Endothelial cell of umbilical vein (primary cell): ENCODE data around the gene TCEA2. TPM values are rescaled to one million over a fixed set of nuclear protein-coding genes. Genes with fewer than 3 reads are reported as not detected.
A peak's percentile ranks its signal among the peaks of the same experiment; 100 is the strongest.

ENCODE experiments used
- BruUV-seq: library from RNA; stranded (reverse); fragments of 400-500 nt; replicated peaks from 2 replicates; lab custom pipeline; 2021; lab: Mats Ljungman, UMichigan
- CTCF ChIA-PET: fragments of 300-600, 350-600 bp; sonication (Branson Sonifier 250); formaldehyde crosslinking; loops from one replicate; lab custom pipeline; 2021; ENCODE audit warnings: antibody characterized with exemption, inconsistent platforms; lab: Charles Lee
- POLR2A ChIA-PET: fragments of 300-600, 350-600 bp; sonication (Branson Sonifier 250); formaldehyde crosslinking; loops from one replicate; lab custom pipeline; 2021; ENCODE audit warnings: antibody characterized with exemption, inconsistent platforms; lab: Charles Lee
- DNase-seq: peaks from one replicate; pipeline ENCODE4 v3.0.0-alpha.2; 2011; ENCODE audit warnings: low read depth, low spot score
- FAIRE-seq: peaks from 2 replicates; lab custom pipeline; 2011; peaks lifted over from hg19 to GRCh38; lab: Jason Lieb, UNC
- H2AFZ ChIP-seq: 2 replicates; pipeline ENCODE4 v1.6.0; 2012; ENCODE audit warnings: low read depth, low read length, control low read depth, inconsistent platforms
- H3K27ac ChIP-seq: 2 replicates; pipeline ENCODE4 v1.5.1; 2011; ENCODE audit warnings: low read depth, mild to moderate bottlenecking, control low read depth, low read length, moderate library complexity; ENCODE audit not compliant: insufficient read depth
- H3K27me3 ChIP-seq, 2 experiments: 2 replicates each; pipeline versions ENCODE4 v1.6.0 to v1.6.1; 2011; ENCODE audit warnings: low read length in 2 of 2, mixed read lengths in 1 of 2; ENCODE audit not compliant: control insufficient read depth in 2 of 2, insufficient read depth in 2 of 2
- H3K36me3 ChIP-seq, 2 experiments: 2 replicates in 1 of 2; 3 replicates in 1 of 2; pipeline ENCODE4 v1.5.1; 2011; ENCODE audit warnings: low read length in 2 of 2, mild to moderate bottlenecking in 1 of 2, moderate library complexity in 1 of 2; ENCODE audit not compliant: control insufficient read depth in 2 of 2, insufficient read depth in 2 of 2; ENCODE audit errors: extremely low read depth in 1 of 2
- H3K4me1 ChIP-seq: 3 replicates; pipeline ENCODE4 v1.5.1; 2011; ENCODE audit warnings: mild to moderate bottlenecking, low read length; ENCODE audit not compliant: control insufficient read depth, insufficient read depth; ENCODE audit errors: extremely low read depth
- H3K4me2 ChIP-seq: 2 replicates; pipeline ENCODE4 v1.6.1; 2011; ENCODE audit warnings: low read length, control low read depth, mixed read lengths; ENCODE audit not compliant: insufficient read depth
- H3K4me3 ChIP-seq, 3 experiments: fragments of 200-600 bp in 1 of 3; sonication (generic), shearing (Covaris generic) in 1 of 3; replicated peaks in 1 of 3; 2 replicates each; pipeline ENCODE4 v1.5.1; 2011 to 2016; ENCODE audit warnings: control low read depth in 3 of 3, low read length in 3 of 3, mild to moderate bottlenecking in 2 of 3, inconsistent platforms in 1 of 3, low read depth in 1 of 3, moderate library complexity in 1 of 3; ENCODE audit not compliant: insufficient read depth in 1 of 3
- H3K79me2 ChIP-seq: 2 replicates; pipeline ENCODE4 v1.6.0; 2012; ENCODE audit warnings: low read length, inconsistent platforms; ENCODE audit not compliant: control insufficient read depth, insufficient read depth
- H3K9ac ChIP-seq: replicated peaks from 2 replicates; pipeline ENCODE3; 2011; ENCODE audit warnings: low read length, control low read depth; ENCODE audit not compliant: insufficient read depth; ENCODE audit errors: extremely low read depth
- H3K9me1 ChIP-seq: replicated peaks from 3 replicates; pipeline ENCODE4 v1.6.0; 2011; ENCODE audit warnings: mild to moderate bottlenecking, low read length; ENCODE audit not compliant: control insufficient read depth, insufficient read depth; ENCODE audit errors: extremely low read depth
- H3K9me3 ChIP-seq: replicated peaks from 2 replicates; pipeline ENCODE4 v1.5.1; 2012; ENCODE audit warnings: low read length, inconsistent platforms; ENCODE audit not compliant: control insufficient read depth, insufficient read depth
- H4K20me1 ChIP-seq: replicated peaks from 2 replicates; pipeline ENCODE3; 2011; ENCODE audit warnings: mild to moderate bottlenecking, low read length; ENCODE audit not compliant: control insufficient read depth, insufficient read depth; ENCODE audit errors: extremely low read depth
- CTCF ChIP-seq, 2 donors: IDR thresholded peaks; 1 replicate in 1 of 2; 2 replicates in 1 of 2; pipeline ENCODE4 v1.5.1; 2011; ENCODE audit warnings: low read length in 2 of 2, mild to moderate bottlenecking in 2 of 2, moderate library complexity in 2 of 2, control low read depth in 1 of 2, inconsistent platforms in 1 of 2, low read depth in 1 of 2; ENCODE audit not compliant: insufficient read depth in 1 of 2; ENCODE audit errors: extremely low read depth in 1 of 2
- EZH2 ChIP-seq: IDR thresholded peaks from 2 replicates; pipeline ENCODE4 v1.6.1; 2012; ENCODE audit warnings: borderline replicate concordance, low read depth, mild to moderate bottlenecking, moderate library complexity, low read length, inconsistent platforms; ENCODE audit not compliant: severe bottlenecking
- FOS ChIP-seq: IDR thresholded peaks from 2 replicates; pipeline ENCODE4 v1.6.1; 2011; ENCODE audit warnings: mild to moderate bottlenecking, low read length, moderate library complexity, borderline replicate concordance; ENCODE audit not compliant: insufficient read depth
- GATA2 ChIP-seq: IDR thresholded peaks from 2 replicates; pipeline ENCODE4 v1.7.0; 2011; ENCODE audit warnings: low read depth, mild to moderate bottlenecking, moderate library complexity, mixed read lengths, low read length; ENCODE audit not compliant: insufficient read length, insufficient read depth
- JUN ChIP-seq: IDR thresholded peaks from 2 replicates; pipeline ENCODE4 v1.6.1; 2011; ENCODE audit warnings: borderline replicate concordance, low read depth; ENCODE audit not compliant: insufficient read length, insufficient read depth
- MAX ChIP-seq: IDR thresholded peaks from 2 replicates; pipeline ENCODE4 v1.6.1; 2011; ENCODE audit not compliant: insufficient read depth, insufficient read length
- MYC ChIP-seq: IDR thresholded peaks from one replicate; pipeline ENCODE4 v1.6.1; 2011; ENCODE audit warnings: mild to moderate bottlenecking, low read depth, low read length
- POLR2A ChIP-seq: IDR thresholded peaks from 2 replicates; pipeline ENCODE4 v1.6.1; 2012; ENCODE audit warnings: low read depth, mild to moderate bottlenecking, control low read depth, low read length
- POLR2AphosphoS5 ChIP-seq: IDR thresholded peaks from 2 replicates; pipeline ENCODE4 v1.6.1; 2012; ENCODE audit warnings: low read depth, mild to moderate bottlenecking, control low read depth, low read length, moderate library complexity; ENCODE audit not compliant: insufficient read depth
- dilution Hi-C: fragments of 300-500 bp; cut with MboI; formaldehyde crosslinking; loops from one replicate; pipeline ENCODE4 v1.15.0; 2019; ENCODE audit warnings: low sequenced_read_pairs; ENCODE audit not compliant: extremely low pct_ligation_motif_present
- intact Hi-C: fragments of 100-400 bp; cut with micrococcal nuclease; formaldehyde crosslinking; loops from one replicate; pipeline ENCODE4 v1.10.0; 2022
- polyA plus RNA-seq, 4 experiments: library from polyadenylated mRNA; depleted of rRNA in 3 of 4; stranded (reverse) in 3 of 4; unstranded in 1 of 4; fragments of >200 nt; gene quantifications; 2 replicates each; pipeline versions ENCODE4 v1.2.1 to v1.2.3, GENCODE V29; 2011 to 2012; ENCODE audit warnings: missing spikeins in 1 of 4
- total RNA-seq: library from RNA; stranded (reverse); gene quantifications from 2 replicates; pipeline ENCODE4 v1.2.3, GENCODE V29; 2021

TCEA2 gene
- total and polyA plus RNA-seq, 2 donors (not counting 3 experiments of a cell fraction or from before 2014, with no cell fraction given) = 53.1 to 65.5 TPM

- H3K4me2 ChIP-seq = peak overlapping the region; percentile 34
- no peaks in the 10 kb centered on the region for H3K9me1 ChIP-seq
- H3K9ac ChIP-seq = no peak overlapping the region
- DNase-seq = no peak
- H3K9me3 ChIP-seq = no peaks in the 10 kb centered on the region
- peaks cover 20% of the 10 kb centered on the region for H3K4me1 ChIP-seq
- no peaks in the 10 kb centered on the region for H4K20me1 ChIP-seq
- peaks cover 5% of the 10 kb centered on the region for H3K79me2 ChIP-seq
- H3K27me3 ChIP-seq = peaks cover 23 to 32% of the 10 kb centered on the region in 2 experiments
- CTCF ChIA-PET = interaction anchor here (0.9 to 2.8 kb wide), 19 partner anchors 10 to 189 kb away, joined by 3 to 66 read pairs (median 5); partner anchors contain the start of genes NPBWR2, PRPF6, SAMD10 and TCEA2
- no peak overlapping the region for H3K4me3 ChIP-seq
- intact Hi-C loops (loop anchor here (1.0 kb wide), 2 partner anchors 19 to 37 kb away; no protein-coding TSS in a partner anchor), dilution Hi-C loops (no loop called here)
- POLR2A ChIA-PET = interaction anchor here (1.0 kb wide), 1 partner anchor 44 kb away, joined by 3 read pairs; no protein-coding TSS in a partner anchor
- no peak for FAIRE-seq
- peak overlapping the region; percentile 46 for H2AFZ ChIP-seq
- BruUV-seq = no TSS peak
- TF ChIP-seq CTCF (IDR thresholded peaks at IDR 0.05; ENCODE audit: extremely low read depth in 1 of 2, insufficient read depth in 1 of 2, low read depth in 1 of 2, low read length in 2 of 2) (no peak), MAX (no peak), FOS (no peak), EZH2 (no peak), POLR2A (no peak), GATA2 (no peak), JUN (no peak), MYC (no peak), POLR2AphosphoS5 (no peak)
- H3K36me3 ChIP-seq = no peaks in the 10 kb centered on the region
- H3K27ac ChIP-seq = no peak overlapping the region
Observed at GRCh38 chr20:64082820-64083377, 19.9 kb downstream of the TCEA2 start.
